ENCODE results near the gene LARGE1. TPM values are rescaled to one million over a fixed set of nuclear protein-coding genes. Genes with fewer than 3 reads are reported as not detected.

The LARGE1 gene
- total and polyA plus RNA-seq, 2 of the 4 experiments (the other 2 are of a cell fraction), result 6.2 to 12.4 TPM

- Histone ChIP-seq H2BK20ac (ENCODE audit: low read depth, low read length) (no peak overlapping the region; the same call in 1 of the 2 replicates), H3K4me1 (ENCODE audit: control insufficient read depth, insufficient read depth, low read length) (peaks cover 2% of the 10 kb centered on the region), H2BK15ac (ENCODE audit: low read depth, low read length) (no peak overlapping the region), H3K23ac (ENCODE audit: low read depth, low read length) (no peak overlapping the region), H4K8ac (ENCODE audit: low read depth in 2 of 2, low read length in 2 of 2) (no peak overlapping the region), H3K4ac (ENCODE audit: low read depth, low read length) (no peak overlapping the region), H3K36me3 (ENCODE audit: control insufficient read depth, insufficient read depth, low read length) (no peaks in the 10 kb centered on the region), H4K5ac (ENCODE audit: low read depth, low read length) (no peak overlapping the region), H3K4me3 (ENCODE audit: insufficient read depth, low read depth, low read length) (no peak overlapping the region), H3K4me2 (ENCODE audit: low read depth, low read length) (no peak overlapping the region), H3K79me1 (ENCODE audit: low read depth in 1 of 2, low read length in 2 of 2) (no peaks in the 10 kb centered on the region), H3K14ac (replicated peaks; ENCODE audit: low read depth, low read length) (no peak overlapping the region), H3K56ac (ENCODE audit: extremely low read depth, insufficient read depth, low read length) (no peak overlapping the region), H3K27me3 (ENCODE audit: control insufficient read depth, insufficient read depth, low read length) (no peaks in the 10 kb centered on the region), H2BK120ac (ENCODE audit: low read depth, low read length) (no peak overlapping the region), H3K18ac (ENCODE audit: low read depth, low read length) (no peak overlapping the region), H3K9me3 (ENCODE audit: control insufficient read depth, insufficient read depth, low read length) (peaks cover 5% of the 10 kb centered on the region; the same call in 1 of the 2 replicates), H2BK5ac (ENCODE audit: low read depth, low read length, poor library complexity, severe bottlenecking) (no peak overlapping the region), H3K27ac (ENCODE audit: insufficient read depth, low read length) (no peak overlapping the region), H2AK5ac (ENCODE audit: low read depth, low read length) (no peak overlapping the region), H2AFZ (replicated peaks; ENCODE audit: low read length, poor library complexity) (no peak overlapping the region), H3K9ac (ENCODE audit: low read depth, low read length) (no peak overlapping the region), H4K91ac (ENCODE audit: insufficient read depth, low read depth, low read length) (no peak overlapping the region), H2AK9ac (replicated peaks; ENCODE audit: low read depth, low read length, poor library complexity) (no peak overlapping the region), H4K20me1 (ENCODE audit: insufficient read depth, low read length) (no peaks in the 10 kb centered on the region), H3K9me1 (ENCODE audit: insufficient read depth, low read length) (no peaks in the 10 kb centered on the region)
- CTCF ChIA-PET, result no interaction called here
- dilution Hi-C loops (cut with HindIII; ENCODE audit: low sequenced_read_pairs, unreplicated experiment) (no loop called here), in situ Hi-C loops (cut with MboI; ENCODE audit: low sequenced_read_pairs) (no loop called here), intact Hi-C loops (cut with micrococcal nuclease) (no loop called here)
- TF ChIP-seq SMC3 (IDR thresholded peaks at IDR 0.05; ENCODE audit: low read depth, low read length) (no peak), CEBPB (IDR thresholded peaks at IDR 0.05; ENCODE audit: low read depth, low read length) (no peak), MAZ (IDR thresholded peaks at IDR 0.05; ENCODE audit: borderline replicate concordance, low read depth, low read length) (no peak), POLR2A (IDR thresholded peaks at IDR 0.05; ENCODE audit: low read depth, low read length) (no peak), MXI1 (IDR thresholded peaks at IDR 0.05; ENCODE audit: borderline replicate concordance, low read depth, low read length) (no peak), ELK1 (IDR thresholded peaks at IDR 0.05; ENCODE audit: borderline replicate concordance, low read depth, low read length) (no peak), MAFK (IDR thresholded peaks at IDR 0.05; ENCODE audit: low read depth, low read length) (no peak), CTCF (conservative IDR thresholded peaks at IDR 0.05; ENCODE audit: low read depth, low read length) (no peak), RAD21 (IDR thresholded peaks at IDR 0.05; ENCODE audit: low read length) (no peak), RFX5 (IDR thresholded peaks at IDR 0.05; ENCODE audit: low read depth, low read length) (no peak), BHLHE40 (IDR thresholded peaks at IDR 0.05; ENCODE audit: low read depth, low read length) (no peak)
- POLR2A ChIA-PET (ENCODE audit: unreplicated experiment), result no interaction called here
- ATAC-seq (ENCODE audit: low read depth), result no peak
- no peak for DNase-seq
- no TSS peak for BruUV-seq (replicated peaks)
- no CpG with 5 or more reads among the region's 1 CpG for WGBS, 2 experiments (ENCODE audit: extremely low coverage in 2 of 2, insufficient read length in 1 of 2)
These were observed 209.9 kb downstream of the LARGE1 start for GRCh38 chr22:33710326-33710725.

Measured in IMR-90 (cell line).